Natural killer cell (primary cell): Measurements from ENCODE around the gene MED20. TPM values are rescaled to one million over a fixed set of nuclear protein-coding genes. Genes with fewer than 3 reads are reported as not detected.
A peak's percentile ranks its signal among the peaks of the same experiment; 100 is the strongest.

ENCODE experiments used
- ATAC-seq, 3 donors: fragments of 150-1000 bp in 2 of 3; fragments of 200-7000 bp in 1 of 3; cut with Tn5 transposase; 1 replicate in 1 of 3; 2 replicates in 2 of 3; pipeline ENCODE4 v1.10.0; 2021; ENCODE audit warnings: mild to moderate bottlenecking in 2 of 3, moderate library complexity in 2 of 3
- DNase-seq, 2 donors: peaks; one replicate each; pipeline versions ENCODE4 v3.0.0 to v3.0.0-alpha.2; 2013 to 2021; ENCODE audit warnings: mixed read lengths in 1 of 2
- H3K27ac ChIP-seq: one replicate; pipeline ENCODE4 v1.5.1; 2013; ENCODE audit warnings: mild to moderate bottlenecking, low read length
- H3K27me3 ChIP-seq: one replicate; pipeline ENCODE4 v1.6.1; 2013; ENCODE audit warnings: low read length; ENCODE audit not compliant: control insufficient read depth, insufficient read depth
- H3K36me3 ChIP-seq: one replicate; pipeline ENCODE4 v1.6.1; 2013; ENCODE audit warnings: low read length; ENCODE audit not compliant: control insufficient read depth, insufficient read depth
- H3K4me1 ChIP-seq: one replicate; pipeline ENCODE4 v1.6.1; 2013; ENCODE audit warnings: low read length; ENCODE audit not compliant: control insufficient read depth, insufficient read depth
- H3K4me3 ChIP-seq: one replicate; pipeline ENCODE4 v1.5.1; 2013; ENCODE audit warnings: low read length
- H3K9me3 ChIP-seq: one replicate; pipeline ENCODE4 v1.6.1; 2013; ENCODE audit warnings: low read length; ENCODE audit not compliant: control insufficient read depth, insufficient read depth
- H3K27ac Mint-ChIP-seq, 2 donors: one replicate each; pipeline ENCODE4 v1.8.0; 2022; ENCODE audit warnings: mild to moderate bottlenecking in 2 of 2, mixed read lengths in 2 of 2, moderate library complexity in 1 of 2
- H3K27me3 Mint-ChIP-seq, 2 donors: one replicate each; pipeline ENCODE4 v1.8.0; 2022; ENCODE audit warnings: low read depth in 2 of 2, mixed read lengths in 2 of 2
- H3K36me3 Mint-ChIP-seq: one replicate; pipeline ENCODE4 v1.8.0; 2022; ENCODE audit warnings: mixed read lengths
- H3K4me1 Mint-ChIP-seq, 2 donors: one replicate each; pipeline ENCODE4 v1.8.0; 2022; ENCODE audit warnings: mixed read lengths in 2 of 2
- H3K4me3 Mint-ChIP-seq: one replicate; pipeline ENCODE4 v1.8.0; 2022; ENCODE audit warnings: mild to moderate bottlenecking, moderate library complexity, mixed read lengths
- H3K9me3 Mint-ChIP-seq, 2 donors: one replicate each; pipeline ENCODE4 v1.8.0; 2022; ENCODE audit warnings: mixed read lengths in 2 of 2
- CTCF ChIP-seq: fragments of 200-600 bp; IDR thresholded peaks from one replicate; pipeline ENCODE4 v1.8.0; 2022; ENCODE audit warnings: antibody characterized with exemption
- WGBS: methylation state at CpG from one replicate; pipeline ENCODE4 v1.1.7; 2013; ENCODE audit warnings: missing lambda C conversion rate; ENCODE audit not compliant: insufficient coverage; 5-methylcytosine and 5-hydroxymethylcytosine counted together
- intact Hi-C: fragments of 100-400 bp; cut with micrococcal nuclease; formaldehyde crosslinking; loops from one replicate; pipeline ENCODE4 v1.14.2; 2022
- total RNA-seq, 4 donors: library from RNA; stranded (reverse); fragments of 120-200 nt in 1 of 4; gene quantifications; one replicate each; pipeline versions ENCODE4 v1.2.3 to v1.2.4, GENCODE V29; 2013 to 2022

MED20 gene
- total RNA-seq, 3 donors from 2014 or later (not counting 1 experiment from before 2014, with no cell fraction given): 6.4 to 15.2 (median 15.0) TPM

GRCh38 chr6:41939848-41940758, 19.2 kb upstream of the MED20 start:
- no peaks in the 10 kb centered on the region for H3K9me3 ChIP-seq
- peaks cover 7% of the 10 kb centered on the region for H3K36me3 Mint-ChIP-seq
- H3K9me3 Mint-ChIP-seq: no peaks in the 10 kb centered on the region
- H3K27ac Mint-ChIP-seq: peak overlapping the region; percentile 88 to 95
- TF ChIP-seq CTCF: no peak
- peaks cover 30% of the 10 kb centered on the region for H3K36me3 ChIP-seq
- H3K27me3 ChIP-seq: no peaks in the 10 kb centered on the region
- H3K4me3 Mint-ChIP-seq: peak overlapping the region; percentile 97
- intact Hi-C loops: loop anchor here (5.0 kb wide), 2 partner anchors 32 to 208 kb away; no protein-coding TSS in a partner anchor
- peaks cover 69% of the 10 kb centered on the region for H3K4me1 ChIP-seq
- H3K27me3 Mint-ChIP-seq: no peaks in the 10 kb centered on the region
- DNase-seq (peak; percentile 25 to 31), ATAC-seq (no peak)
- peak overlapping the region; percentile 61 for H3K27ac ChIP-seq
- 7% methylated on average over 24 of the region's 27 CpGs for WGBS
- peaks cover 60 to 70% of the 10 kb centered on the region in 2 donors for H3K4me1 Mint-ChIP-seq
- peak overlapping the region; percentile 92 for H3K4me3 ChIP-seq

- peaks cover 77% of the 10 kb centered on the region for H3K4me1 ChIP-seq
- TF ChIP-seq CTCF: no peak
- intact Hi-C loops: loop anchor here (5.0 kb wide), 2 partner anchors 33 to 207 kb away; no protein-coding TSS in a partner anchor
- peaks cover 36% of the 10 kb centered on the region for H3K36me3 ChIP-seq
- peaks cover 68 to 78% of the 10 kb centered on the region in 2 donors for H3K4me1 Mint-ChIP-seq
- peak overlapping the region; percentile 92 for H3K4me3 ChIP-seq
- H3K9me3 Mint-ChIP-seq: no peaks in the 10 kb centered on the region
- peak in 1 of 2 donors; percentile 40 for DNase-seq
- ATAC-seq: no peak
- WGBS: 4% methylated on average over 10 of the region's 11 CpGs
- peak overlapping the region; percentile 88 to 95 for H3K27ac Mint-ChIP-seq
- no peaks in the 10 kb centered on the region for H3K27me3 Mint-ChIP-seq
- no peaks in the 10 kb centered on the region for H3K9me3 ChIP-seq
- peak overlapping the region; percentile 97 for H3K4me3 Mint-ChIP-seq
- peaks cover 7% of the 10 kb centered on the region for H3K36me3 Mint-ChIP-seq
- H3K27me3 ChIP-seq: no peaks in the 10 kb centered on the region
- H3K27ac ChIP-seq: peak overlapping the region; percentile 61
Observed at GRCh38 chr6:41939176-41939847, 18.4 kb upstream of the MED20 start.

GRCh38 chr6:41938590-41939175, 17.7 kb upstream of the MED20 start:
- Mint-ChIP-seq H3K4me3 (peak overlapping the region; percentile 97), H3K27me3 (no peaks in the 10 kb centered on the region), H3K27ac (peak overlapping the region; percentile 88 to 95), H3K9me3 (no peaks in the 10 kb centered on the region), H3K4me1 (peaks cover 71 to 80% of the 10 kb centered on the region in 2 donors), H3K36me3 (peaks cover 7% of the 10 kb centered on the region)
- ATAC-seq: no peak
- no peak for TF ChIP-seq CTCF
- Histone ChIP-seq H3K27me3 (no peaks in the 10 kb centered on the region), H3K36me3 (peaks cover 39% of the 10 kb centered on the region), H3K27ac (peak overlapping the region; percentile 61), H3K4me1 (peaks cover 81% of the 10 kb centered on the region), H3K9me3 (no peaks in the 10 kb centered on the region), H3K4me3 (peak overlapping the region; percentile 92)
- intact Hi-C loops: loop anchor here (5.0 kb wide), 2 partner anchors 34 to 206 kb away; no protein-coding TSS in a partner anchor
- DNase-seq: peak in 1 of 2 donors; percentile 45
- WGBS: 22% methylated on average over 5 of the region's 5 CpGs
